GM21367 (cell line): ENCODE measurements around the gene FRK.
"Not testable (repeated sequence)": the region's sequence is repeated elsewhere in the genome, so short reads cannot be mapped to it uniquely, and the experiment has no call there.

Experiments
- ATAC-seq: cut with Tn5 transposase; IDR thresholded peaks from one replicate; pipeline ENCODE4 v1.9.1; 2021; ENCODE audit not compliant: unreplicated experiment

The FRK gene

GRCh38 chr6:116010790-116011401, 49.8 kb downstream of the FRK start:
- peak; percentile 38 for ATAC-seq

DNA sequence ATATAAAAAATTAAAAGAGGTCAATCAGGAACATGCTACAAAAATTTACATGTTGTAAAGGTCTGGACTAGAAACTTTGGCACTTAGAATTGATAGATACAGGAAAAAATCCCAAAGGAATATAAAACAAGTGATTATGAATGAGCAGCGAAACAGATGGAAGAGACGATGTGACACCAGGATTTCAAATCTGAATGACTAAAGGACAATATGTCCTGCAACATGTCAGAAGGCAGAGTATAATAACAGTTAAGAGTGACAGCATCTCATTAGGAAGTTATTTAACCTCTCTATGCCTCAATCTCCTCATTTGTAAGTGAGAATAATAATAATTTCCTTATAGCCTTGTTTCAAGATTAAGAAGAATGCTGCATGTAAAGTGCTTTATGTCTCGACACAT, 50.3 kb downstream of the FRK start:
- ATAC-seq: no peak

DNA sequence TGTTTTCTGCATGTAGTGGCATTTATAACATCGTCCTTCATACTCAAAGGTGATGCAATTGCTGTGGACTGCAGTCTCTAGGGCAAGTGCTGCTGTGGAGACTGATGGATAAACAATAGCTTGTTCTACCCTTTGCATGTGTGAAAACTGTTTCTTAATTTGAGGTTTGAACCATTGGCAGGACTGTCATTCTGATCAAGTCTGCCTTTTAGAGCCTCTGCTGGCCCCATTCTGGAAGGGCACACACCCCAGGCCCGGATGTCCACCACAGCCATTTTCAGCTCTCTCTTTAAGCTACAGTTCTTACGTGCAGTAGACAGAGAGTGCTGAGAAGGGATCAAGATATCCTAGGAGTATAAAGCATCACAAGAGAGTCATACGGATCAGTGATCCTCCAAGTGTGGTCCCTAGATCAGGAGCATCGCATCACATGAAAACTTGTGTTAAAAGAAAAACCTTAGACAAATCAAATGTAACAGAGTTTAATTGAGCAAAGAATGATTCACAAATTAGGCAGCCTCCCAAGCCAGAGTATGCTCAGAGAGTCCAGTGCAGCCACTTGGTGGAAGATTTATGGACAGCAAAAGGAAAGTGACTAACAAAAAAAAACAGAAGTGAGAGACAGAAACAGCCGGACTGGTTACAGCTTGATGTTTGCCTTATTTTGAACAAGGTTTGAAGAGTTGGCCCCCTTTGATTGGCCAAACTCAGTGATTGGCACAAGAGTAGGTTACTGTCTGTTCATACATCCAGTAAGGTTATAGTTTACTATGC, 52.0 kb downstream of the FRK start:
- ATAC-seq: peak; percentile 63

- ATAC-seq: no peak
Measured at GRCh38 chr6:116004841-116005815, 55.6 kb downstream of the FRK start.

- peak; percentile 91 for ATAC-seq
Measured at GRCh38 chr6:116003668-116004067, 57.0 kb downstream of the FRK start.

DNA sequence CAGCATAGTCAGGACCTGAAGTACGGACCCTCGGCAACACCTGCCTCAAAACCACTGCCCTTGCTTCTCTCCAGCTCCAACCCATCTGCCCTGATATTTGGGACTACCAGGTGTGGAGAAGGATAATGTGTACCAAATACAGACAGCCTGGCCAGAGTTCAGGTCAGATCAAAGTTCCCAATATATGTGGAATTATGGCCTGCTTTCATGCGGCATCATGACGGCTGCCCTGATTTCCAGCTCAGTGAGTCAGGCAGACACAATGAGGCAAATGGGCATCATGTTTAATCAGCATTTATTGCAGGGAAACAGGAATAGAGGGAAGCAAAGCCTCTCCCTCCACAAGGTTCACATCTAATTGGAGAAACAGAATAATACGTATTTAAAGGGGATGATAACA, 57.9 kb downstream of the FRK start:
- no peak for ATAC-seq

- no peak for ATAC-seq
Measured at GRCh38 chr6:115999235-115999634, 61.5 kb downstream of the FRK start.

DNA sequence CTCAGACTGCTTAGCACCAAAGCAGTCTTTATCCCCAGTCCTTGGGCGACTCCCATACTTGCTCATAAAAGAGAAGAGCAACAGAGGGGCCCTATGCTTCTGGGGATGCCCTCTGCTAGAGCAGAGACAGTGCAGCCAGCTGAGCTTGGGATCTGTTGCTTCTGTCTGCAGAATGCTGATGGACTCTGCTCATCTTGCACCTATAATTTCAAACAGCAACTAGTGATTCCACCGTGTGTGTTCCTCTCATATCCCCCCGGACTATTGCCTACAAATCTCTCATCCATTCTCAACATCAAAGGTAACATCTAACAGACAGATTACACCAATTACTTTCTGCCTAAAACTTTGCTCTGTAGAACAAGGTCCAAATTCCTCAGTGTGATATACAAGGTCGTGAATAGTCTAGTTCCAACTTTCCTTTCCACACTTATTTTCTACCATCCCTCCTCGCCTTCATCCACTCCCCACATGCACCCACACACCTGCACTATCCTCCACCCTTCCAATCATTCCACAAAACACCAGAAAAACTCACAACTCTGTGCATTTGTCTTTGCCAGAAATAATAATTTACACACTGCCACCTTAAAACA, 62.6 kb downstream of the FRK start:
- no peak for ATAC-seq

GRCh38 chr6:115986026-115986425, 74.7 kb downstream of the FRK start:
- no peak for ATAC-seq

- no peak for ATAC-seq
Measured at GRCh38 chr6:115984809-115985208, 75.9 kb downstream of the FRK start.

DNA sequence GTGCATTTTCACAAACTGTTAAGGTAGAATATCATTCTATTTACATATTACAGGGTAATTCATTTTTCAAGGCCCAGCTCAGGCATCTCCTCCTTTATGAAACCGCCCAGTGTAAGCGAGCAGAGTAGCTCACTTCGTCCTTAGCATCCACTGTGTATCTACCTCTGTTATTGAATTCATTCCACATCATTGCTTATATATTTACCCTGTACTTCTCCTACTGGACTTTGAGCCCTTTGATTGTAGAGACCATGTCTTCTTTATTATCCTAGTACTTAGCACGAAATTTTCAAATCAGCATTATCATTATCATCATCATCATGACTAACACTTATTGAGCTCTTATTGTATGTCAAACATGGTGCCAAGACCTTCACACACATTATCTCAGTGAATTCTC, 76.7 kb downstream of the FRK start:
- ATAC-seq: no peak

- no peak for ATAC-seq
Measured at GRCh38 chr6:115982453-115982852, 78.2 kb downstream of the FRK start.

DNA sequence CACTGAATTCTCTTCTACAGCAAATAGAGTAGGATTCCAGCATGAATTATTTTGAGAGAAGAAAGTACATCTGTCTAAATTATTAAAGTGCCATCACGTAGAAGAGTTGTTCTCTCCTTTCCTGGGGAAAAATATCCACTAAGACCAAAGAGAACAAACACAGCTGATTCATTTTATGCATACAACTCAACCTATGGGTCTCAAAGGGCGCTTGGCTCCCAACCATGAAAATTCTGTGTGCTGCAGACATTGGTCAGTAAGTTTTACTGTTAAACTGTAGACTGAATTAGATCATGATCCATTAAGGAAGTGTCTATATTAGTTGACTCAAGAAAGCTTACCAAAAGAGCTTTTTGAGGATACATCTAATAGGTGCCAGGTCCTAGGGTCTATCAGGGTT, 83.5 kb downstream of the FRK start:
- no peak for ATAC-seq

GRCh38 chr6:115976321-115976870, 84.3 kb downstream of the FRK start:
- ATAC-seq: no peak

DNA sequence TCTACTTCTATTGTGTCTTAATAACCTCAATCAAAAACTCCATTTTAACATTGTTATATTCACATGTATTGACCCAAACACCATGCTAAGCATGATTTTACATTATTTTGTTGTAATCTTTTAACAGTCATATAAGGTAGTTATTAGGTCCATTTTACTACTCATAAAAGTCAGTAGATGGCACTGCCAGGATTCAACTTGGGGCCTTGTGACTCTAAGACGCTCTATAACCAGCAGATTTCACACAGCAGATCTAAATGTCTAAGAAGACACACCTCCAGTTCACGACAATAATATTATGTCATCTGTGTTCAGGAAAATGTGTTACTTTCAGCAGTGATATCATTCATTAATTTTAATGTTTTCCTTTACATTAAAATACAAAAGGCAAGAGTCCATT, 88.0 kb downstream of the FRK start:
- ATAC-seq: no peak

GRCh38 chr6:115971785-115972184, 88.9 kb downstream of the FRK start:
- no peak for ATAC-seq

GRCh38 chr6:115969930-115970273, 90.8 kb downstream of the FRK start:
- no peak for ATAC-seq

GRCh38 chr6:115969207-115969929, 91.3 kb downstream of the FRK start:
- no peak for ATAC-seq

DNA sequence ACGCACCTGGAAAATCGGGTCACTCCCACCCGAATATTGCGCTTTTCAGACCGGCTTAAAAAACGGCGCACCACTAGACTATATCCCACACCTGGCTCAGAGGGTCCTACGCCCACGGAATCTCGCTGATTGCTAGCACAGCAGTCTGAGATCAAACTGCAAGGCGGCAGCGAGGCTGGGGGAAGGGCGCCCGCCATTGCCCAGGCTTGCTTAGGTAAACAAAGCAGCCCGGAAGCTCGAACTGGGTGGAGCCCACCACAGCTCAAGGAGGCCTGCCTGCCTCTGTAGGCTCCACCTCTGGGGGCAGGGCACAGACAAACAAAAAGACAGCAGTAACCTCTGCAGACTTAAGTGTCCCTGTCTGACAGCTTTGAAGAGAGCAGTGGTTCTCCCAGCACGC, 100.4 kb downstream of the FRK start:
- ATAC-seq: not testable (repeated sequence)

GRCh38 chr6:115958958-115959357, 101.7 kb downstream of the FRK start:
- ATAC-seq: no peak
